GM10248 (cell line): ENCODE results near the gene BHLHE23.

Source experiments
- CTCF ChIA-PET: fragments of 300-600 bp; sonication (Branson Sonifier 250); formaldehyde crosslinking; extraction: SDS; loops from one replicate; lab custom pipeline; 2021; ENCODE audit warnings: antibody characterized with exemption; lab: Yijun Ruan, JAX
- POLR2A ChIA-PET: fragments of 350-650 bp; sonication (Branson Sonifier 250); formaldehyde crosslinking; extraction: SDS; loops from one replicate; lab custom pipeline; 2020; ENCODE audit warnings: antibody characterized with exemption; lab: Yijun Ruan, JAX
- DNase-seq: peaks from one replicate; pipeline ENCODE4 v3.0.0; 2012; ENCODE audit errors: extremely low spot score
- TF ChIP-seq, protein P1 (sequence below): IDR thresholded peaks from 2 replicates; pipeline ENCODE4 v1.5.1; 2012; ENCODE audit warnings: mild to moderate bottlenecking, low read depth; ENCODE audit errors: extremely low read depth, missing control alignments, control extremely low read depth

The BHLHE23 gene

DNA sequence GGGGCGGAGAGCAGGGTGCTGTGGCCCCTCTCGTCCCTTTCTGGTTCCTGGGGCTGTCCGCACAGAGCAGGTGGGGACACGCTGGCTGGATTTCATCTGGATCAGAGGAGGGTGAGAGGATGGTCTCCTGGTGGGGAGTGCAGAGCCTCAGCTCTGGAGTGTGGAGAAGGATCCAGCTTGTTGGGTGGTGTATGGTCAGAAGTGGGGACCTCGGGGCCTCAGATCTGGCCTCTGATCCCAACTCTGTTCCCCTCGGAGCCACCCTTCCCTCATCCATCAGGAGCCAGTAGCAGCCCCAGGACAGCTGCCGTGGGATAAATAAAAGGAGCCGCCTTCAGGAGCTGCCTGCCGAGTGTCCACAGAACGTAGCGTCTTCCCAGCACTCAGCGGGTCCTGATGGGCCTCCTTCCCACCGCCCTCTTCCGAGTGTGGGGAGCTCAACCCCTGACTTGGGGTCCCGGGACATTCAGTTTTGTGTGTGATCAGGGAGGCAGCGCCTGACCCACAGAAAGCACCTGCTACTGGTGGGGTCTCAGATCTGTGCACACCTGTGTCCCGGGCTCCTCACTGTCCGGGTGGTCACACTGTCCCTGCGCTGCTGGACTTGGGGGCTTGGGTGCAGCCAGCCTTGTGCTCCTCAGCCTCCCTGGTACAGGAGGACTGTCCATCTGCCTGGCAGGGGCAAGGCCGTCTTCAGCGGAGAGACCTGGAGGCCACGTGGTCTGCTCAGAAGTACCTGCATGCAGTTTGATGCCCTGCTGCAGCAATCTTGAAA, 25.4 kb upstream of the BHLHE23 start:
- CTCF ChIA-PET: interaction anchor here (1.1 to 1.7 kb wide), 4 partner anchors 10 to 23 kb away, joined by 3 to 5 read pairs (median 4); no protein-coding TSS in a partner anchor
- TF ChIP-seq, protein P1, sequence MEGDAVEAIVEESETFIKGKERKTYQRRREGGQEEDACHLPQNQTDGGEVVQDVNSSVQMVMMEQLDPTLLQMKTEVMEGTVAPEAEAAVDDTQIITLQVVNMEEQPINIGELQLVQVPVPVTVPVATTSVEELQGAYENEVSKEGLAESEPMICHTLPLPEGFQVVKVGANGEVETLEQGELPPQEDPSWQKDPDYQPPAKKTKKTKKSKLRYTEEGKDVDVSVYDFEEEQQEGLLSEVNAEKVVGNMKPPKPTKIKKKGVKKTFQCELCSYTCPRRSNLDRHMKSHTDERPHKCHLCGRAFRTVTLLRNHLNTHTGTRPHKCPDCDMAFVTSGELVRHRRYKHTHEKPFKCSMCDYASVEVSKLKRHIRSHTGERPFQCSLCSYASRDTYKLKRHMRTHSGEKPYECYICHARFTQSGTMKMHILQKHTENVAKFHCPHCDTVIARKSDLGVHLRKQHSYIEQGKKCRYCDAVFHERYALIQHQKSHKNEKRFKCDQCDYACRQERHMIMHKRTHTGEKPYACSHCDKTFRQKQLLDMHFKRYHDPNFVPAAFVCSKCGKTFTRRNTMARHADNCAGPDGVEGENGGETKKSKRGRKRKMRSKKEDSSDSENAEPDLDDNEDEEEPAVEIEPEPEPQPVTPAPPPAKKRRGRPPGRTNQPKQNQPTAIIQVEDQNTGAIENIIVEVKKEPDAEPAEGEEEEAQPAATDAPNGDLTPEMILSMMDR: no peak
- POLR2A ChIA-PET: no interaction called here

DNA sequence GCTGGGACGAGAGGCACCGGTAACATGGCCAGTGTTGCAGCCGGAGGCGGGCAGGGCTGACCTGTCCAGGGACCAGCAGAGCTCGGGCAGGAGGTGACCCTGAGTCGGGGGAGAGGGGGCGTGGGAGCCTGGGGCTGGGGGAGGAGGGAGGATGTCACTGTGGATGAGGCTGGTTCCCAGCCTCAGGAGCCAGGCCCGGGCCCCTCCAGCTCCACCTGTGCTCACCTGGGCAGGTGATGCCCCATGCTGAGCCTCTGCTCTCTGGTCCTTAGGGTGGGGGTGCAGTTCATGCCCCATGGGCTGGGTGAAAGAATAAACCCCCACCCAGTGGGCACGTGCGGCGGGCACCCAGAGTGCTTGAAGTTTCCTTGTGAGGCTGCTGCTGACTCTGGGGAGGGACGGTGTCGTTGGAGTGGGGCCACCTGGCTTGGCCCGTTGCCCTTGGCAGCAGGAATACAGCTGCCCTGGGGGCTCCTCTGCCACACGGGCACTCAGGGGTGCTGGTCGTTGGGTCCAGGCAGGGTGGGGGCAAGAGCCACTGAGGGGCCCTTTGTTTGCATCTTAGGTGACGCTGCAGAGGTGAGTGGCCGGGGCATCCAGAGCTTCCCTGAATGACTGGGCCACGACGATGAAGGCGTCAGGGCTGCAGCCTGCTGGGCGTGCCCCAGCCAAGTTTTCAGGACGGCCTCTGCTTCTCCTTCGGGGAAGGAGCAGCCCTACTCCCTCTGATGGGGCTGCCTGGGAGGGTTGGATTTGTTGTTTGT, 24.7 kb upstream of the BHLHE23 start:
- CTCF ChIA-PET: interaction anchor here (0.9 to 1.7 kb wide), 6 partner anchors 10 to 59 kb away, joined by 3 to 5 read pairs (median 4); no protein-coding TSS in a partner anchor
- TF ChIP-seq, protein P1: no peak
- no peak for DNase-seq
- POLR2A ChIA-PET: interaction anchor here (0.7 kb wide), 1 partner anchor 287 kb away, joined by 4 read pairs; no protein-coding TSS in a partner anchor

More for the DNA sequence above, 25.4 kb upstream of the BHLHE23 start:
- no peak for DNase-seq

DNA sequence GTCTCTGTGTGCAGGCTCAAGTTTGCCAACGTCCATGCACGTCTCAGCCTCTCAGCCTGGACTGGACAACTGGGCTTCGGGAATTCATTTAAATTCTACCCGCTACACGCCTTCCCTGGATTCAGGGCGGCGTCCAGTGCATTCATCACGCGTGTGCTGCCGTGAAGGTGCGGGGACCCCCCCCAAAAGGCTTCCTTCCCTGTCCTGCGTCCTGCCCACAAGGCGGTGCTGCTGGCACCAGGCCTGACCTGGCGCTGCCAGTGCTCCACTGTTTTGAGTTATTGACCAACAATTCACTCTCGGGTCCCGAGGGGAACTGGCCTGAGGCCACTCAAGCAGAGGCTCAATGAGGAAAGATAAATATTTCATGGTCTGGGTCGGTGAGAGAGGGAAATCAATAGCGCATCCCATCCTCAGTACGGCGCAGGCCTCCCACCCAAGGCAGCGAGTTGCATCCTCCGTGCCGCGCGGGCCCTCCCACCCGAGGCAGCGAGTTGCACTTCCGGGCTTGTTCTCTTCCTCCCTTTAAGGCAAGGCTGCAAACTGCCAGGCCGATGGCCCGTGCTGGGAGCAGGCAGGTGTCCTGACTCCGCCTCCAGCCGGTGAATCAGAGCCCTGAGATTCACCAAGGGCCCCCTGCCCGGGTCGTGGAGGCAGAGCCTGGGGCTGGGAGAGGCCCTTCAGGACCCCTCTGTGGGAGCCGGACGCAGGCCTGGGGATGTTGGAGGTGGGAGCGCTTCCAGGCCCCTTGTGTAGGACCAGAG, 22.8 kb upstream of the BHLHE23 start:
- DNase-seq: no peak
- TF ChIP-seq, protein P1: no peak
- POLR2A ChIA-PET: no interaction called here
- CTCF ChIA-PET: no interaction called here

DNA sequence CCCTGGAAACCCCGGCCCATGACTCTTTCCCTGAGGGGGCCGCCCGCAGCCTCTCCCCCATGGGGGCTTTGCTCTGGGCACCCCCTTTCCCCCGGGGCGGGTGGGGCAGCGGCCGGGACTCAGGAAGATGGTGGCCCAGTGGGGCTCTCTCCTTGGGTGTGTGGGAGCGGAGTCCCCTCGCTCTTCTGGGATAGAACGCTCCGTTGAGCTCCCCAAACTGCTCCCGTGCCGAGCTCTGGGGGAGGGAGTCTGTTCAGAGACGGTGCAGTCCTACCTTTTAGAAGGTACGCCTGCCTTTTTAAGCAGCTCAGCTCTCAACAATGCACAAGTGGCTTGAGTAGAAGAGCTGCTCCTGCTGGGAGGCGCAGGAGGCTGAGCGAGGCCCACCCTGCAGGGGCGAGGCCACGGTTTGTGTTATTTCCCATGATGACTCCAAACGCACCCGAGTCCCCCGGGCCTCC, 21.7 kb upstream of the BHLHE23 start:
- ChIA-PET POLR2A (no interaction called here), CTCF (interaction anchor here (0.8 to 1.4 kb wide), 3 partner anchors 13 to 65 kb away, joined by 3 read pairs; no protein-coding TSS in a partner anchor)
- TF ChIP-seq, protein P1: no peak
- DNase-seq: no peak

DNA sequence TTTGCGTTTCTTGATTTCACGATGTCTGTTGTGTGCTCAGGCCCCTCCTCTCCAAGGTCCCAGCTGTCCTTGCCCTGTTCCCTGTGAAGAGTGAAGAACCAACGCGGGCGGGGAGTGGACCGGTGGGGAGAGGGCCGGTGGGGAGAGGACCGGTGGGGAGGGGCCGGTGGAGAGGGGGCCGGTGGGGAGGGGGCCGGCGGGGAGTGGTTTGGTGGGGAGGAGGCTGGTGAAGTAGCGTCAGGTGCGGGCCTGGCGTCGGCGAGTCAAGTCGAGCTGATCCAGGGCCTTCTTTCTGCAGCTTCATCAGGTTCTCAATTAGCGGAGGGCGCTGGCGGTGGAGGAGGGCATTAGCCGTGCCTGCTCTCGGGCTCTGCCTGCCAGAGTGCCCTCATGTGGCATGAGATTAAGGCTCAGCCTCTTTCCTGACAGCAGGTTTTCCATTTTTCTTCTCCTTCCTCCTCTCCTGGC, 21.2 kb upstream of the BHLHE23 start:
- TF ChIP-seq, protein P1: no peak
- CTCF ChIA-PET: interaction anchor here (0.8 to 1.4 kb wide), 4 partner anchors 12 to 64 kb away, joined by 3 read pairs; no protein-coding TSS in a partner anchor
- POLR2A ChIA-PET: no interaction called here
- DNase-seq: no peak
